Naive B cell (primary cell): ENCODE data around the gene VSX1. TPM values are rescaled to one million over a fixed set of nuclear protein-coding genes. Genes with fewer than 3 reads are reported as not detected.
A peak's percentile ranks its signal among the peaks of the same experiment; 100 is the strongest.

Experiments used
- ATAC-seq, 2 donors: fragments of 150-1000 bp; cut with Tn5 transposase; 2 replicates each; pipeline ENCODE4 v1.10.0; 2021; ENCODE audit warnings: low read depth in 2 of 2, mild to moderate bottlenecking in 2 of 2, moderate library complexity in 2 of 2
- DNase-seq: peaks from one replicate; pipeline ENCODE4 v3.0.0; 2022
- H3K27ac Mint-ChIP-seq, 6 donors: one replicate each; pipeline ENCODE4 v1.8.0; 2020 to 2022; ENCODE audit warnings: mild to moderate bottlenecking in 6 of 6, mixed read lengths in 6 of 6, moderate library complexity in 5 of 6, inconsistent platforms in 2 of 6
- H3K27me3 Mint-ChIP-seq, 3 donors: one replicate each; pipeline ENCODE4 v1.8.0; 2021 to 2022; ENCODE audit warnings: mixed read lengths in 3 of 3, mild to moderate bottlenecking in 1 of 3
- H3K36me3 Mint-ChIP-seq, 2 donors: one replicate each; pipeline ENCODE4 v1.8.0; 2020 to 2022; ENCODE audit warnings: mixed read lengths in 2 of 2, inconsistent platforms in 1 of 2, mild to moderate bottlenecking in 1 of 2
- H3K4me1 Mint-ChIP-seq, 3 donors: one replicate each; pipeline ENCODE4 v1.8.0; 2020 to 2022; ENCODE audit warnings: mixed read lengths in 3 of 3, inconsistent platforms in 1 of 3, mild to moderate bottlenecking in 1 of 3, moderate library complexity in 1 of 3
- H3K4me3 Mint-ChIP-seq, 8 donors: one replicate each; pipeline ENCODE4 v1.8.0; 2020 to 2022; ENCODE audit warnings: mild to moderate bottlenecking in 8 of 8, mixed read lengths in 8 of 8, moderate library complexity in 8 of 8, inconsistent platforms in 2 of 8
- H3K9me3 Mint-ChIP-seq, 7 donors: one replicate each; pipeline ENCODE4 v1.8.0; 2020 to 2022; ENCODE audit warnings: mixed read lengths in 7 of 7, mild to moderate bottlenecking in 5 of 7, inconsistent platforms in 2 of 7, moderate library complexity in 1 of 7
- polyA plus RNA-seq, 6 donors: library from polyadenylated mRNA; unstranded; fragments of 300-500 nt; fragmentation: Illumina TruSeq; gene quantifications; one replicate each; pipeline ENCODE4 v1.2.3, GENCODE V29; 2021; ENCODE audit warnings: low read depth in 6 of 6

Gene VSX1
- polyA plus RNA-seq, 6 donors from 2014 or later: not detected

GRCh38 chr20:25036331-25036936, 45.5 kb downstream of the VSX1 start:
- no peaks in the 10 kb centered on the region for H3K9me3 Mint-ChIP-seq
- peak overlapping the region; percentile 85 to 96 (median 92) for H3K27ac Mint-ChIP-seq
- peaks cover 49 to 74% (median 70%) of the 10 kb centered on the region in 3 donors for H3K4me1 Mint-ChIP-seq
- DNase-seq (no peak), ATAC-seq (no peak)
- H3K4me3 Mint-ChIP-seq: peak overlapping the region; percentile 69 to 89 (median 83)
- no peaks in the 10 kb centered on the region for H3K36me3 Mint-ChIP-seq
- no peaks in the 10 kb centered on the region for H3K27me3 Mint-ChIP-seq

DNA sequence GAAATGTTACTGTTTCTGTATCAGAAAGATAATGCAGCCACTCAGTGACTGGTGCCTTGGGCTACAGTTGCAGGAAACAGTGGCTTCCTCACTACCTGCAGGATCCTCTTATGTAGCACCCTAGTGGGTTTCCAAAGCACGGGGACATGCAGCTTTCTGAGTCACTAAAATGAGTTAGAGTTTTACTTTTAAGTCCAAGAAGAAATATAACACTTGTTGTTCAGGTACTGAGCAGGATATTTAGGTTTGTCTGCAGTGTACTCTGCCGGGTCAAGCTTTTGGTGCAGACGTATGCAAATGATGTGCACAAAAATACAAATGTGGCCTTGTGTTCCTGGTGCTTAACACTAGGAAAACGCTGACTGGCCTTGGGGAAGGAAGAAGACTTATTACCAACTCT, 46.0 kb downstream of the VSX1 start:
- H3K36me3 Mint-ChIP-seq: no peaks in the 10 kb centered on the region
- H3K4me3 Mint-ChIP-seq: peak overlapping the region; percentile 69 to 89 (median 83)
- ATAC-seq: no peak
- no peaks in the 10 kb centered on the region for H3K9me3 Mint-ChIP-seq
- no peak for DNase-seq
- H3K4me1 Mint-ChIP-seq: peaks cover 49 to 75% (median 68%) of the 10 kb centered on the region in 3 donors
- peak overlapping the region; percentile 57 to 96 (median 84) for H3K27ac Mint-ChIP-seq
- no peaks in the 10 kb centered on the region for H3K27me3 Mint-ChIP-seq

DNA sequence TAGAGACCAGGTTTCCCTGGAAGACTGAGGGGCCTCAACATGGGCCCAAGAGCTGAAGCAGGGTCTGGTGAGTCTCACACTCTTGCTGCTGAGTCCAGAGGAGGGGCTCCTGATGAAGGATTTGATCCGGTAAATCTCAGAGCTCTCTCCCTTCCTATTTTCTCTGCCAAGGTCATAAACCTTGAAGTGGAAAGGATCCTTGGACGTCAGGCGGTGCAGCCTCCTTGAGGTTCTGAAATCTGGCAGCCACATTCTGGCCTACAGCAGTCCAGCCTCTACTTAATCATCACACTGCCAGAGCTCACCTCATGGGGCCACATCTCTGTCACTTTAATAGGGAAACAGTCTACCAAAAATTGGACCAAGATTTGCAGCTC, 48.0 kb downstream of the VSX1 start:
- Mint-ChIP-seq H3K27me3 (no peaks in the 10 kb centered on the region), H3K4me3 (no peak overlapping the region), H3K27ac (peak overlapping the region in 2 of 6 donors; percentile 15 to 66), H3K9me3 (no peaks in the 10 kb centered on the region), H3K4me1 (peaks cover 55 to 70% (median 70%) of the 10 kb centered on the region in 3 donors), H3K36me3 (peaks cover 11 to 12% of the 10 kb centered on the region in 2 donors)
- no peak for DNase-seq
- ATAC-seq: no peak

DNA sequence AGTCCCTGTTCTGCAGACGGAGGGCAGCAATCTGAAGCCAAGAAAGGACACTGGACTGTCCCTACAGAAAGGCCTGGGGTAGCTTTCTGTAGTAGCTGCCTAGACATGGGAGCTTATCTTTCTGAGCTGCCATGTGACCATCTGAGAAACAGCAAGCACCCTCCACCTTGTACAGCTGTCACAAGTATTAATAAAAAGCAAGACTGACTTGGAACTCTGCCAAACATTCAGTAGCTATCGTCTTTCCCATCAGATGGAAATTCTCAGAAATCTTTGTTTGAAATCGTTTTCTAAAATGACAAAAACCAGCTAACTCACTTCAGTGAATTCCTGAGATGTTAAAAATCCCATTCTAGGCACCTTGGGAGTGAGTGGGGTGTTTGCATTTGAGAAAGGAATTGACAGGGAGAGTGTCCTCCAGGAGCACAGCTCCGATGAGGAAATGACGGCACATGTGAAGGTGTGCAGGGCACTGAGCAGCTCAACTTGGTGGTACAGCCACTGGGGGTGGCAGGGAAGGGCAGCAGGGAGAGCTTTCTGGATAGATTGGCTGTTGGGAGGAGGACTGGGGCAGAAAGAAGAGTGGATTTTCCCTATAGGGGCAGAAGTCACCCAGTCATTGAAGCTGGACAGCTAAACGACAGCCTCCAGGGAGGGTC, 48.5 kb downstream of the VSX1 start:
- Mint-ChIP-seq H3K4me1 (peaks cover 51 to 65% (median 65%) of the 10 kb centered on the region in 3 donors), H3K27me3 (no peaks in the 10 kb centered on the region), H3K4me3 (peak overlapping the region in 4 of 8 donors; percentile 40 to 82 (median 44)), H3K27ac (peak overlapping the region in 5 of 6 donors; percentile 31 to 84 (median 79)), H3K36me3 (peaks cover 11 to 12% of the 10 kb centered on the region in 2 donors), H3K9me3 (no peaks in the 10 kb centered on the region)
- no peak for DNase-seq
- no peak for ATAC-seq

DNA sequence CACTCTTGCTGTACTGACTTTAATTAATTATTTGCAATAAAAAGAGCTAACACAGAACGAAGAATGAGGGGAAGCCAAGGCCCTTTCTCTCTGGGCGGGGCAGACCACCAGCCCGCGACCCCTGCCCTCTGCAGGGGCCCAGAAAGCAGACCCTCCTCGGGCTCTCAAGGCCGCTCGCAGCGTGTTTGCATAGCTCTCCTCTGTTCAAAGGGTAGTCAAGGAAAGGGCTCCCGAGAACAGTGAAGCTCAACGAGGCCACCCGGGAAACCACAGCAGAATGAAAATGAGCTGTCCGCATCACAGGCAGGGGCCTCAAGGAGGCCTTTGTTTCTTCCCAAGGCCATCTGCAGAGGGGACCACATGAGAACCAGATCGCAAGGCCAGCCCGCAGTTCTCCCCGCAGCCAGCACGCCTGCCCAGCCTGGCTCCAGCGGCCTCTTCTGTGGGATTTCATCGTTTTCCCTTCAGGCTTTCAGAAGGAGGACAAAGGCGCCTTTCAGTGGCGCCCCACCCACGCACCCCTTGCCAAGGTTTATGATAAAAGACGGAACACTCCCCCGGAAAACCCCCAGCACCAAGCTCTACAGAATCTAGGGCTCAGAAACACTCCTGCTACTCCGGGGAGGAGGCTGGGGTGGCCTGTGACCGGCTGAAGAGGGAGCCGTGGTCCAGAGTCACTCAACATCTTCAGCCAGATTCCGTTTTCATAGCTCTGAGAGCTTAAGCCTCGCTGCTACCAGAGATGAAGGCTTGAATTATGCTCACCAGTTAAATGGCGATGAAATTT, 49.3 kb downstream of the VSX1 start:
- Mint-ChIP-seq H3K27me3 (no peaks in the 10 kb centered on the region), H3K4me1 (peaks cover 45 to 59% (median 59%) of the 10 kb centered on the region in 3 donors), H3K36me3 (peaks cover 11 to 12% of the 10 kb centered on the region in 2 donors), H3K27ac (peak overlapping the region in 1 of 6 donors; percentile 38), H3K4me3 (no peak overlapping the region), H3K9me3 (no peaks in the 10 kb centered on the region)
- DNase-seq (no peak), ATAC-seq (no peak)

DNA sequence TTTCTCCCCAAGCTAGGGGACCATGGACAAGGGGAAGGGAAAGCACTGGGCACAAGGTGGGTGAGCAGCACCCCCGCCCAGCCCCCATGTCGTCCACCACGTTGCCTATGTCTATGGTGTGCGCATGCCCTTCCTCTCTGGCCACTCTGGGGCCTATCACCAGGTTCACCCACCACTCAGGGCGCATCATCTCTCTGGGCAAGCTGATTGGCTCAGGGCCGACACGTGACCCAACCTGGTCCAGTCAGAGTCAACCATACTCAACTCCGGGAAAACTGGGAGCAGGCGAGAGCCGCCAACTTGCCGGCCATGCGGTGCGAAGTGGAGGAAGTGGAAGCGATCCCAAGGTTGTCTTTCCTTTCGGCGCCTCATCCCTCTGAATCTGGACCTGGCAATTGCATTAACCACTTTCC, 49.9 kb downstream of the VSX1 start:
- Mint-ChIP-seq H3K9me3 (no peaks in the 10 kb centered on the region), H3K27me3 (no peaks in the 10 kb centered on the region), H3K4me3 (no peak overlapping the region), H3K27ac (no peak overlapping the region), H3K36me3 (peaks cover 11 to 12% of the 10 kb centered on the region in 2 donors), H3K4me1 (peaks cover 45 to 59% (median 59%) of the 10 kb centered on the region in 3 donors)
- no peak for ATAC-seq
- no peak for DNase-seq

GRCh38 chr20:25031241-25031640, 50.7 kb downstream of the VSX1 start:
- Mint-ChIP-seq H3K4me3 (no peak overlapping the region), H3K9me3 (no peaks in the 10 kb centered on the region), H3K27me3 (no peaks in the 10 kb centered on the region), H3K27ac (peak overlapping the region in 1 of 6 donors; percentile 57), H3K4me1 (peaks cover 37 to 59% (median 59%) of the 10 kb centered on the region in 3 donors), H3K36me3 (peaks cover 11 to 12% of the 10 kb centered on the region in 2 donors)
- DNase-seq: no peak
- no peak for ATAC-seq

DNA sequence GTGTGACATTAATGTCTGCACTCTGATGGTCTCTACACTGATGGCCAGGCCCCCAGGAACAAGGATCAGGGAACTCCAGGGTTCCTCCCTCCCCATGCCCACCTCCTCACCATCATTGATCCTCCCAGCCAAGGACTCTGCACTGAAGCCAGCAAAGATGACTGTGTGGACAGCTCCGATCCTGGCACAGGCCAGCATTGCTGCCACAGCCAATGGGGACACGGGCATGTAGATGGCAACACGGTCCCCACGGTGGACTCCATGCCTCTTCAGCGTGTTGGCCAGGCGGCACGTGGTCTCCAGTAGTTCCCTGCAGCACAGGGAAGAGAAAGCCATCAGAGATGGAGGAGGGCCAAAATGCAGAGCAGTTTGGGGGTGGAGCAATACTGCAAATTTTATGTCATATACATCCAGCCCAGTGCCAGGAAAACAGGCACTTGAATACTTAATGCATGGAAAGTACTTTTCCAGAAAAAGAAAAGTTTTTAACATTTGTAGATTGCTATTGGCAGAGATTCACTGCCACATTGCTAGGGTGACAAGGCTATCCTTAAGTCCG, 51.2 kb downstream of the VSX1 start:
- Mint-ChIP-seq H3K36me3 (peaks cover 11 to 12% of the 10 kb centered on the region in 2 donors), H3K9me3 (no peaks in the 10 kb centered on the region), H3K27me3 (no peaks in the 10 kb centered on the region), H3K27ac (peak overlapping the region in 1 of 6 donors; percentile 64), H3K4me1 (peaks cover 34 to 59% (median 54%) of the 10 kb centered on the region in 3 donors), H3K4me3 (no peak overlapping the region)
- DNase-seq: no peak
- no peak for ATAC-seq

DNA sequence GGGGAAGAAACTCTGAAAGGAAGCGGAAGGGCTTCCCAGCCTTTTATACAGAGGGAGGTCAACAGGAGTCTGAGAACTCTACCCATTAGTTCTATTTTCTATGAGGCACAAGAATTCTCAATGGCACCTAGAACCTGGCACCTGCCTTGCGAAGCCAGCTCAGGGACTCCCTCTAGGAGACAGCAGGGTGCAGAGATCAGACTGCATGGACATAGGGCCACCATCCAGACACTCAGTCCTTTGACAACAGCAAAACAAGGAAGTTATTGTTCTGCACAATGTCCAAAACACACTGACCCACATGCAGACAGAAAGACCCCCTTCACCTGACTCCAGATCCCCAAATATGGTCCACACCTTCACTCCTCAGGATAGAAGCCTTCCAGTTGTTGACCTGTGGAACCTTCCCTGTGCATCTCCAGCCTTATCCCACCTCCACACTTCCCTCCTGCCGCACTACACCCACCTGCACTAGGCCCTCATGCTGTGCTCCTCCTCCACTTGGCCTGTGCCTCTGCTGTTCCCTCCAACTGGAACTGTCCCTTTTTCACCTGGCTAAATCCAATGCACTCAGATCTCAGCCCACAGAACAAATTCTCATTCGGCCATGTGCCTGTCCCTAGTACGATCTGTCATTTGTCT, 51.8 kb downstream of the VSX1 start:
- no peaks in the 10 kb centered on the region for H3K27me3 Mint-ChIP-seq
- H3K27ac Mint-ChIP-seq: peak overlapping the region in 3 of 6 donors; percentile 15 to 53 (median 38)
- H3K36me3 Mint-ChIP-seq: peaks cover 11 to 12% of the 10 kb centered on the region in 2 donors
- ATAC-seq: no peak
- H3K4me3 Mint-ChIP-seq: no peak overlapping the region
- H3K4me1 Mint-ChIP-seq: peaks cover 31 to 55% (median 48%) of the 10 kb centered on the region in 3 donors
- no peaks in the 10 kb centered on the region for H3K9me3 Mint-ChIP-seq
- DNase-seq: no peak

DNA sequence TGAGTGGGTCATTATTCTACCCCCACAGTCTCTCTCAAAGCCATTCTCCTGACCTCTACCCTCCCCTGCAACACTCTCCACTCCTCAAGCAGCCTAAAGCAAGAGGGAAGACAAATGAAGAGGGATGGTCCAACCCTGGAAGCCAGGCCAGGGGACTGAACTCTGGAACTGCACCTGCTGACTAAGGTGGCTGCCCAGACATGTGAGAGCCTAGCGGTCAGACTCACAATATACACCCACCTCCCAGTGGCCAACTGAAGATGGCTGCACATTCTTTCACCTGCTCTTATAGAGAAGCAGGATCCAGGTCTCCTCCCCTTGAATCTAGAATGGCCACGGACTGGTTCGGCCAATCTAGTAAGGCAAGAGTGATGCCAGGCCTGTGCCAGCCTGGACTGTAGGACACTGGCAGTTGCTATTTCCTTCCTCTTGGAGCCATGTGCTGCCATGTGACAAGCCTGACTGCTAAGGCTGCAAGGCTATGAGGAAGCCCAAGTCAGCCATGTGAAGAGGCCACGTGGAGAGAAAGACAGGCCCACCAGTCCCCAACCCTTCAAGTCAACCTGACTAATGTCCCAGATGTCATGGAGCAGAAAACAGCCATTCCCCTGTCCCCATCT, 55.8 kb downstream of the VSX1 start:
- DNase-seq: no peak
- H3K4me1 Mint-ChIP-seq: peaks cover 38 to 45% (median 39%) of the 10 kb centered on the region in 3 donors
- peaks cover 12 to 19% of the 10 kb centered on the region in 2 donors for H3K36me3 Mint-ChIP-seq
- no peaks in the 10 kb centered on the region for H3K9me3 Mint-ChIP-seq
- peak overlapping the region in 2 of 6 donors; percentile 3 to 80 for H3K27ac Mint-ChIP-seq
- no peak overlapping the region for H3K4me3 Mint-ChIP-seq
- no peak for ATAC-seq
- no peaks in the 10 kb centered on the region for H3K27me3 Mint-ChIP-seq
